Effector memory CD8-positive, alpha-beta T cell (primary cell): ENCODE results near the gene ERFE.

Source experiments
- ATAC-seq: fragments of 150-1000 bp; cut with Tn5 transposase; replicated peaks from 2 replicates; pipeline ENCODE4 v1.10.0; 2021; ENCODE audit warnings: mild to moderate bottlenecking, moderate library complexity
- DNase-seq, 3 experiments: peaks; one replicate each; pipeline ENCODE4 v3.0.0; 2021
- H3K27ac Mint-ChIP-seq, 2 donors: one replicate each; pipeline ENCODE4 v1.8.0; 2022; ENCODE audit warnings: mild to moderate bottlenecking in 2 of 2, mixed read lengths in 2 of 2, moderate library complexity in 2 of 2
- H3K27me3 Mint-ChIP-seq, 2 donors: one replicate each; pipeline ENCODE4 v1.8.0; 2022; ENCODE audit warnings: mixed read lengths in 2 of 2
- H3K36me3 Mint-ChIP-seq: one replicate; pipeline ENCODE4 v1.8.0; 2022; ENCODE audit warnings: mild to moderate bottlenecking, moderate library complexity, mixed read lengths; ENCODE audit not compliant: insufficient read depth
- H3K4me1 Mint-ChIP-seq, 2 donors: one replicate each; pipeline ENCODE4 v1.8.0; 2022; ENCODE audit warnings: low read depth in 2 of 2, mixed read lengths in 2 of 2
- H3K4me3 Mint-ChIP-seq, 2 donors: one replicate each; pipeline ENCODE4 v1.8.0; 2022; ENCODE audit warnings: mild to moderate bottlenecking in 2 of 2, mixed read lengths in 2 of 2, moderate library complexity in 2 of 2
- H3K9me3 Mint-ChIP-seq, 2 donors: one replicate each; pipeline ENCODE4 v1.8.0; 2022; ENCODE audit warnings: mixed read lengths in 2 of 2

The ERFE gene

GRCh38 chr2:238160206-238161129 lies 1.7 kb downstream of the ERFE start:
- H3K4me1 Mint-ChIP-seq, result peaks cover 7 to 18% of the 10 kb centered on the region in 2 donors
- H3K27ac Mint-ChIP-seq, result peak overlapping the region in 1 of 2 donors; percentile 62
- peak overlapping the region; percentile 60 to 71 for H3K4me3 Mint-ChIP-seq
- peaks cover 7% of the 10 kb centered on the region for H3K36me3 Mint-ChIP-seq
- H3K9me3 Mint-ChIP-seq, result no peaks in the 10 kb centered on the region
- ATAC-seq (no peak), DNase-seq (no peak)
- peaks cover 25 to 43% of the 10 kb centered on the region in 2 donors for H3K27me3 Mint-ChIP-seq

DNA sequence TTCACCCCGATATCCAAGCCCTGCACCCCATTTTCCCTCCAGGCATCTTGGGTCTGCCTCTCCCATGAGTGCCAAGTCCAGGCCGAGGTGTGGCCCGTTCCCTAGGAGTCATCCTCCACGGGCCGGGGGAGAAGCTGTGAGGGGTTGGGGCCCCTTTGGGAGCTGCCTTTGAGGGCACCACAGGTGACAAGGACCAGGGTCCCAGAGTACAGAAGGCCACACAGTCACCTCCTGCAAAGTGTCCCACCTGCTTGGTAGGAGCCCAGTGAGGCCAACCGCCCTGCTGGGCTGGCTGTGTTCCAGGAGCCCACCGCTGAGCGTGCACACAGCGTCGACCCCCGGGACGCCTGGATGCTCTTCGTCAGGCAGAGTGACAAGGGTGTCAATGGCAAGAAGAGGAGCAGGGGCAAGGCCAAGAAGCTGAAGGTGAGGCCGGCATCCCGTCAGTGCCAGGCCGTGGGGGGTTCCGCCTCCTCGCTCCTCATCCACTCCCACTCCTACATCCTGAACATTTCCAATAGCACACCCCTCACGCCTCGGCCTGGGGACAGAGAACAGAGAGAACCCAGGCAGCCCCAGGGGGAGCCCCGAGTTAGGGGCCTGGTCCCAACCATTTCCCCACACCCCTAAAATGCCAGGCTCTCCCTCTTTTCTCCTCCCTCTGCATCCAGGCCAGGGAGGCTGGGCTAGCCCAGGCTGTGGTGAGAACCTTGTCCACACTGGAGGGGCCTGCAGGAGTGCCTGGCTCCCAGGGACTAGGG lies 2.7 kb downstream of the ERFE start:
- H3K27ac Mint-ChIP-seq, result no peak overlapping the region
- no peak for DNase-seq
- peaks cover 25 to 46% of the 10 kb centered on the region in 2 donors for H3K27me3 Mint-ChIP-seq
- no peaks in the 10 kb centered on the region for H3K9me3 Mint-ChIP-seq
- peaks cover 7 to 18% of the 10 kb centered on the region in 2 donors for H3K4me1 Mint-ChIP-seq
- peak overlapping the region in 1 of 2 donors; percentile 8 for H3K4me3 Mint-ChIP-seq
- peaks cover 7% of the 10 kb centered on the region for H3K36me3 Mint-ChIP-seq
- no peak for ATAC-seq

DNA sequence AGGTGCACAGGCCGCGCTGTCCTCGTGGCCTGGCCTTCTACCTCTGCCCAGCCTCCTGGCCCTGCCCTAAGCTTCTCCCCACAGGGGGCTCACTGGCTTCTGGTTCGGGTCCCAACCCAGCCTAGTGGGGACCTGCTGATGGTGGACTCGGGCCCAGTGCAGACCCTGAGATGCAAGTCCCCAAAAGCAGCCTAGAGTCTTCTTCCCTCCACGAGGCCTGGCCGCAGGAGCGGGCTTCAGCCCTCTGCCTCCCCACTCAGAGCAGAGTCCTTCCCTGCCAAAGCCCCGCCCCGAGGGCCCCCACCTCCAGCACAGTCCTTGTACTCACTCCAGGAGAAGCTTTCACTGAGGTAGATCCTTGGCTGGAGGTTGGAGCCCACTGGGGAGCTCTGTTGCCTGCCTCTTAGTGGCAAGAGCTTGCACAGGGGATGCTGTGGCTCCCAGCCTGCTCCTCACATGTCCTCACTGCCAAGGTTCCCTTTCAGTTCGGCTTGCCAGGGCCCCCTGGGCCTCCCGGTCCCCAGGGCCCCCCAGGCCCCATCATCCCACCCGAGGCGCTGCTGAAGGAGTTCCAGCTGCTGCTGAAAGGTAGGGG lies 3.6 kb downstream of the ERFE start:
- Mint-ChIP-seq H3K9me3 (no peaks in the 10 kb centered on the region), H3K4me3 (no peak overlapping the region), H3K36me3 (peaks cover 12% of the 10 kb centered on the region), H3K27me3 (peaks cover 25 to 46% of the 10 kb centered on the region in 2 donors), H3K4me1 (peaks cover 7 to 18% of the 10 kb centered on the region in 2 donors), H3K27ac (no peak overlapping the region)
- no peak for DNase-seq
- no peak for ATAC-seq

- H3K9me3 Mint-ChIP-seq, result no peaks in the 10 kb centered on the region
- peaks cover 18% of the 10 kb centered on the region for H3K36me3 Mint-ChIP-seq
- no peak for ATAC-seq
- DNase-seq, result no peak
- peaks cover 25 to 46% of the 10 kb centered on the region in 2 donors for H3K27me3 Mint-ChIP-seq
- peaks cover 7 to 18% of the 10 kb centered on the region in 2 donors for H3K4me1 Mint-ChIP-seq
- no peak overlapping the region for H3K4me3 Mint-ChIP-seq
- H3K27ac Mint-ChIP-seq, result no peak overlapping the region
Measured at GRCh38 chr2:238162846-238163441, 4.2 kb downstream of the ERFE start.

DNA sequence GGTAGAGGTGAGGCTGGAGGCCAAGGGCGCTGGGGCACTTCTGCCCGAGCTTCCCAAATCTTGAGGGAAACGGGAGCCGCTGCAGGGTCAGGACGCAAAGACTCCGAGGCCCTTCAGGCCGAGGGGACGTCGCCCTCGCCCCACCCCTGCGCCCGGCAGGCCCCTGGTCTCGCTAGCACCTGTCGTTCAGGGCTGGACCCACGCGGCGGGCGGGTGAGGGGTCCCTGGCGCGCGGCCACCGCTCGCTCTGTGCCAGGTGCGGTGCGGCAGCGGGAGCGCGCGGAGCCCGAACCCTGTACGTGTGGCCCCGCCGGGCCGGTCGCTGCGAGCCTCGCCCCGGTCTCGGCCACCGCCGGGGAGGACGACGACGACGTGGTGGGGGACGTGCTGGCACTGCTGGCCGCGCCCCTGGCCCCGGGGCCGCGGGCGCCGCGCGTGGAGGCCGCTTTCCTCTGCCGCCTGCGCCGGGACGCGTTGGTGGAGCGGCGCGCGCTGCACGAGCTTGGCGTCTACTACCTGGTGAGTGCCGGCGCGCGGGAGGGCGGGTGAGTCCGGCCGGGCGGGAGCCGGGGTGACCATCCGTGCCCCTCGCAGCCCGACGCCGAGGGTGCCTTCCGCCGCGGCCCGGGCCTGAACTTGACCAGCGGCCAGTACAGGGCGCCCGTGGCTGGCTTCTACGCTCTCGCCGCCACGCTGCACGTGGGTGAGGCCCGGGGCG lies 4.9 kb downstream of the ERFE start:
- DNase-seq, result no peak
- ATAC-seq, result no peak
- no peaks in the 10 kb centered on the region for H3K9me3 Mint-ChIP-seq
- H3K4me3 Mint-ChIP-seq, result no peak overlapping the region
- H3K36me3 Mint-ChIP-seq, result peaks cover 22% of the 10 kb centered on the region
- peaks cover 25 to 46% of the 10 kb centered on the region in 2 donors for H3K27me3 Mint-ChIP-seq
- H3K27ac Mint-ChIP-seq, result no peak overlapping the region
- peaks cover 7 to 18% of the 10 kb centered on the region in 2 donors for H3K4me1 Mint-ChIP-seq

DNA sequence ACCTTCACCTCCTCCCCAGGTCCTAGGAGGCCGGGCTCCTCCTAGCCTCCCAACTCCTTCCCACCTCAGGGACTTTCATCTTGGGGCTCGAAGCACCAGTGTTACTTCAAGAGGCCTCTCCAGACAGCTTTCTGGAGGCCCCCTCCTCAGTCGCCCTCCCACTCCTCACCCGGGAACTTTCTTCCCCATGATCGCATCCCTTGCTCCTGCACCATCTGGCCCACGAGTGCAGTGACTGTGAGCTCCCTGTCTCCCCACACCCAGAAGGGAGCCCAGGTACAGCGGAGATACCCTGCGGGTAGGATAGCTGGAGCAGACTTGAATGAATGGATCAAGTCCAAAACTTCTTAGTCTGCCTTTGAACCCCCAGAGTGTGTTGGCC lies 6.1 kb downstream of the ERFE start:
- no peaks in the 10 kb centered on the region for H3K9me3 Mint-ChIP-seq
- DNase-seq (no peak), ATAC-seq (no peak)
- peak overlapping the region in 1 of 2 donors; percentile 46 for H3K4me3 Mint-ChIP-seq
- peaks cover 0 to 10% of the 10 kb centered on the region in 2 donors for H3K4me1 Mint-ChIP-seq
- H3K36me3 Mint-ChIP-seq, result peaks cover 26% of the 10 kb centered on the region
- H3K27me3 Mint-ChIP-seq, result peaks cover 16 to 36% of the 10 kb centered on the region in 2 donors
- peak overlapping the region in 1 of 2 donors; percentile 44 for H3K27ac Mint-ChIP-seq

DNA sequence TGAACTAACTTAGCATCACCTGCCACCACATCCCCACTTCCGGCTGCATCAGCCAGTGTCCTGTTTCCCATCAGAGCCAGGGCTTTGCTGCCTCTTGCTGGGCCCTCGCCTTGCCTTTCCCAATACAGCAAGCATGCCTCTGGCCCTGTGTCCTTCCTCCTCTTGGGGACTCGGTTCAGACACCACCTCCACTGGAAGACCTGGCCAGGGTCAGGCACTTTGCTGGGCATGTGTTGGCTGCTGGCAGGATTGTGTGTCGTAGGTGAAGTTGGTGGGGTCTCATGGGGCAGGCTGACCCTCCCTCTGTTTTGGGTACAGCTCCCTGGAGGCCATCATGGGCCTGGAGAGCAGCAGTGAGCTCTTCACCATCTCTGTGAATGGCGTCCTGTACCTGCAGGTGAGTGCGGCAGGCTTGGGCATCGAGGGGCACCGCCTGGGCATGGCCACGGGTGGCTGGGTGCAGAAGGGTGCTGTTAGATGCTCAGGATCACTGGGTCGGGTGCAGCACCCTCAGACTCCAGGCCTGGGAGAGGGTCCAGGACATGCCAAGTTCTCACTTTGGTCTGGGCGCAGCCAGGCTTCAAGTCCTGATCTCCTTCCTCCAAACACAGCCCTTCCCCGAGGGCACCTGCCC lies 6.6 kb downstream of the ERFE start:
- peak overlapping the region in 1 of 2 donors; percentile 46 for H3K4me3 Mint-ChIP-seq
- no peak for ATAC-seq
- H3K36me3 Mint-ChIP-seq, result peaks cover 28% of the 10 kb centered on the region
- H3K4me1 Mint-ChIP-seq, result peaks cover 0 to 10% of the 10 kb centered on the region in 2 donors
- H3K27me3 Mint-ChIP-seq, result peaks cover 14 to 31% of the 10 kb centered on the region in 2 donors
- no peaks in the 10 kb centered on the region for H3K9me3 Mint-ChIP-seq
- peak overlapping the region in 1 of 2 donors; percentile 44 for H3K27ac Mint-ChIP-seq
- DNase-seq, result no peak

GRCh38 chr2:238166391-238167343 lies 7.9 kb downstream of the ERFE start:
- Mint-ChIP-seq H3K36me3 (peaks cover 41% of the 10 kb centered on the region), H3K4me3 (no peak overlapping the region), H3K9me3 (no peaks in the 10 kb centered on the region), H3K27ac (no peak overlapping the region), H3K4me1 (peaks cover 0 to 6% of the 10 kb centered on the region in 2 donors), H3K27me3 (peaks cover 9 to 19% of the 10 kb centered on the region in 2 donors)
- DNase-seq (no peak), ATAC-seq (no peak)

DNA sequence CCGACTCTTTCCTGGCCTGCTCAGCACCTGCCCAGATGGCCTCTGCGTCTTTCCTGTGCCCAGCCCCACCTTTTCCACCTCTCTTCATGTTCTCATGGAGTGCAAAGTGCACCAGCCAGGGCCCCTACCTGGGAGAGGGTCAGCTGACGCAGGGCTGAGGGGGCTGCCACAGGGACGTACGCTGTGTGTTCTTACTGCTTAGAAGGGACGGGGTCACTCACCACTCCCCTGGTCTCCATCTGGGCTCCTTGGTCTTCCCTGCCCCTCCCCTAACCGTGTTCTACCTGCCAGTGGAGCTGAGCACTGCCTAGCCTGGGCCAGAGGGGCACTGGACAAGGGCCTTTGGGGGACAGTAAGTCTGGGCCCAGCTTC lies 8.6 kb downstream of the ERFE start:
- DNase-seq, result no peak
- H3K36me3 Mint-ChIP-seq, result peaks cover 47% of the 10 kb centered on the region
- H3K9me3 Mint-ChIP-seq, result no peaks in the 10 kb centered on the region
- peaks cover 9 to 16% of the 10 kb centered on the region in 2 donors for H3K27me3 Mint-ChIP-seq
- ATAC-seq, result no peak
- H3K4me3 Mint-ChIP-seq, result no peak overlapping the region
- peaks cover 0 to 6% of the 10 kb centered on the region in 2 donors for H3K4me1 Mint-ChIP-seq
- no peak overlapping the region for H3K27ac Mint-ChIP-seq

GRCh38 chr2:238167761-238168160 lies 9.0 kb downstream of the ERFE start:
- ATAC-seq (no peak), DNase-seq (no peak)
- Mint-ChIP-seq H3K9me3 (no peaks in the 10 kb centered on the region), H3K27me3 (peaks cover 9 to 16% of the 10 kb centered on the region in 2 donors), H3K4me3 (no peak overlapping the region), H3K4me1 (peaks cover 0 to 6% of the 10 kb centered on the region in 2 donors), H3K36me3 (peaks cover 52% of the 10 kb centered on the region), H3K27ac (no peak overlapping the region)

DNA sequence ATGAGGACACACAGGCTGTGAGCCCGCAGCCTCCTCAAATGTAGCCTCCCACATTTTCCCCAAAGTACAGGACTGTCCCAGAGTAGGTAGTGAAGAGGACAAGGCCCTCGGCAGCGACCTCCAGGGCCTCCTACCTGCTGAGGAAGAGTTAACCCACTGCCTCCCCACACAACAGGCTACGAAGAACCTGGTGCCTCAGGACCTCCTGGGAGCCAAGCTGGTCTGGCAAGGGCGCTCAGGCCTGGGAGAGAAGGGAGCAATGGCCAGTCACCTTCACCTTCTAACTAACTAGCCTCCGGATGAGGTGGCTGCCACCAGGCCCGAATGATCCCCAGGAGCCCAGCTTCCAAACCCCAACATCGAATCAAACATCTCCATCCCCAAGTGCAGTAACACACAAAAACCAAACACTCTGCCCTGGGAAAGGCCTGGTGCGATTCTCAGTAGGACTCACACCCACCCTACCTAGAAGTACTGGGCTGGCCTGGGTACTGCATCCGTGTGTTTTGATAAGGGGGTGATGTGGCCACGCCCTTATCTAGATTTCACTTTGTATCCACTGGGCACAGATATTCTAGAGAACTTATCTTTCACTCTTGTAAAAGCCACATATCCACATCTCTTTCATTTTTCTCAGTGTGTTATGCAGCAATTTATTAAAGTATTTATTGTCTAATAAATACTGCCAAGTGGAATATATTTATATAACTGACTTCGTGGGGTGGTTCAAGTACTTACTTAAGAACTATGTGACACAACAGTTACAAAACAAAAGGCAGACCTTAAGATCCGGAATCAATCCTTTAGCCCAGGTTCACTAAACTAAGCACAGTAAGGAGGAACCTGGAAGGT lies 9.7 kb downstream of the ERFE start:
- no peak overlapping the region for H3K4me3 Mint-ChIP-seq
- H3K9me3 Mint-ChIP-seq, result no peaks in the 10 kb centered on the region
- H3K27me3 Mint-ChIP-seq, result peaks cover 9 to 16% of the 10 kb centered on the region in 2 donors
- ATAC-seq (no peak), DNase-seq (no peak)
- peaks cover 4 to 6% of the 10 kb centered on the region in 2 donors for H3K4me1 Mint-ChIP-seq
- peak overlapping the region in 1 of 2 donors; percentile 65 for H3K27ac Mint-ChIP-seq
- H3K36me3 Mint-ChIP-seq, result peaks cover 56% of the 10 kb centered on the region
